HCT116 (cell line): ENCODE results near the gene SLC6A12.

Experiments
- CTCF ChIP-seq, 3 experiments: fragments of 200-600 bp in 1 of 3; sonication (generic) in 1 of 3; IDR thresholded peaks in 2 of 3; conservative IDR thresholded peaks in 1 of 3; 2 replicates each; pipeline ENCODE4 v1.5.1; 2012 to 2017; ENCODE audit warnings: low read depth in 2 of 3, low read length in 2 of 3, antibody characterized with exemption in 1 of 3, borderline replicate concordance in 1 of 3, control low read depth in 1 of 3, mild to moderate bottlenecking in 1 of 3, mixed read lengths in 1 of 3, mixed run types in 1 of 3, moderate library complexity in 1 of 3; ENCODE audit not compliant: insufficient read depth in 1 of 3
- EZH2 ChIP-seq: fragments of 200-600 bp; sonication (generic); IDR thresholded peaks from 2 replicates; pipeline ENCODE4 v1.6.1; 2017; ENCODE audit warnings: antibody characterized with exemption, mixed run types
- JUND ChIP-seq: IDR thresholded peaks from 2 replicates; pipeline ENCODE4 v1.6.1; 2012
- POLR2A ChIP-seq: IDR thresholded peaks from 2 replicates; pipeline ENCODE4 v1.7.0; 2011; ENCODE audit warnings: borderline replicate concordance; ENCODE audit not compliant: insufficient read depth, insufficient read length; ENCODE audit errors: extremely low read depth
- YY1 ChIP-seq: IDR thresholded peaks from 2 replicates; pipeline ENCODE4 v1.6.1; 2011; ENCODE audit warnings: low read length, low read depth, moderate library complexity, mild to moderate bottlenecking; ENCODE audit not compliant: insufficient replicate concordance; ENCODE audit errors: extremely low read depth
- ZFX ChIP-seq: fragments of 450-650 bp; IDR thresholded peaks from 2 replicates; pipeline ENCODE4 v1.6.1; 2017
- TF ChIP-seq, protein P1 (sequence below): IDR thresholded peaks from 2 replicates; pipeline ENCODE4 v1.6.1; 2012
- TF ChIP-seq, protein P2 (sequence below): IDR thresholded peaks from 2 replicates; pipeline ENCODE4 v1.6.1; 2012; ENCODE audit warnings: low read depth
- TF ChIP-seq, protein P3 (sequence below): IDR thresholded peaks from 2 replicates; pipeline ENCODE4 v1.6.1; 2012

DNA sequence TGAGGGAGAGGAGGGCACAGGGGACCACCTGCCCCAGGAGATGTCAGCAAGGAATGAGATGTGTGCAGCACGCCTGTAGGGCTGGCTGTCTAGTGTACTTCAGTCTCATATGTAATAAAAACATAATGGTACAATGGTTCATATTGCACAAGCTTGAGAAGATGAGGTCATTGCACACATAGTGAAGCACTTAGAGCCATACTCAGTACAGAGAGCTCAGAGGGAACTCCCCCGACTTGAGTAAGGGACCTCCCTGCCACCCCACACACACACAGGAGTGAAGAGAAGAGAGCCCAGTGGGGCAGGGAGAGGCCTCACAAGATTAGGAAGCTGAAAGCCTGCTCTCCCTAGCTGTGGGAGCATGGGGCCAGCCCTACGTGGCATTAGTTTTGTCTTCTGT lies 61.5 kb downstream of the SLC6A12 start:
- TF ChIP-seq ZFX (no peak), POLR2A (no peak), CTCF (IDR thresholded peaks at IDR 0.05 in 2 of 3, conservative IDR thresholded peaks at IDR 0.05 in 1 of 3; ENCODE audit: borderline replicate concordance in 1 of 3, insufficient read depth in 1 of 3, low read depth in 2 of 3, low read length in 2 of 3) (no peak), JUND (no peak), YY1 (no peak), EZH2 (no peak)
- TF ChIP-seq, protein P1, sequence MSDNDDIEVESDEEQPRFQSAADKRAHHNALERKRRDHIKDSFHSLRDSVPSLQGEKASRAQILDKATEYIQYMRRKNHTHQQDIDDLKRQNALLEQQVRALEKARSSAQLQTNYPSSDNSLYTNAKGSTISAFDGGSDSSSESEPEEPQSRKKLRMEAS, result no peak
- TF ChIP-seq, protein P2, sequence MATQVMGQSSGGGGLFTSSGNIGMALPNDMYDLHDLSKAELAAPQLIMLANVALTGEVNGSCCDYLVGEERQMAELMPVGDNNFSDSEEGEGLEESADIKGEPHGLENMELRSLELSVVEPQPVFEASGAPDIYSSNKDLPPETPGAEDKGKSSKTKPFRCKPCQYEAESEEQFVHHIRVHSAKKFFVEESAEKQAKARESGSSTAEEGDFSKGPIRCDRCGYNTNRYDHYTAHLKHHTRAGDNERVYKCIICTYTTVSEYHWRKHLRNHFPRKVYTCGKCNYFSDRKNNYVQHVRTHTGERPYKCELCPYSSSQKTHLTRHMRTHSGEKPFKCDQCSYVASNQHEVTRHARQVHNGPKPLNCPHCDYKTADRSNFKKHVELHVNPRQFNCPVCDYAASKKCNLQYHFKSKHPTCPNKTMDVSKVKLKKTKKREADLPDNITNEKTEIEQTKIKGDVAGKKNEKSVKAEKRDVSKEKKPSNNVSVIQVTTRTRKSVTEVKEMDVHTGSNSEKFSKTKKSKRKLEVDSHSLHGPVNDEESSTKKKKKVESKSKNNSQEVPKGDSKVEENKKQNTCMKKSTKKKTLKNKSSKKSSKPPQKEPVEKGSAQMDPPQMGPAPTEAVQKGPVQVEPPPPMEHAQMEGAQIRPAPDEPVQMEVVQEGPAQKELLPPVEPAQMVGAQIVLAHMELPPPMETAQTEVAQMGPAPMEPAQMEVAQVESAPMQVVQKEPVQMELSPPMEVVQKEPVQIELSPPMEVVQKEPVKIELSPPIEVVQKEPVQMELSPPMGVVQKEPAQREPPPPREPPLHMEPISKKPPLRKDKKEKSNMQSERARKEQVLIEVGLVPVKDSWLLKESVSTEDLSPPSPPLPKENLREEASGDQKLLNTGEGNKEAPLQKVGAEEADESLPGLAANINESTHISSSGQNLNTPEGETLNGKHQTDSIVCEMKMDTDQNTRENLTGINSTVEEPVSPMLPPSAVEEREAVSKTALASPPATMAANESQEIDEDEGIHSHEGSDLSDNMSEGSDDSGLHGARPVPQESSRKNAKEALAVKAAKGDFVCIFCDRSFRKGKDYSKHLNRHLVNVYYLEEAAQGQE, result no peak
- TF ChIP-seq, protein P3, sequence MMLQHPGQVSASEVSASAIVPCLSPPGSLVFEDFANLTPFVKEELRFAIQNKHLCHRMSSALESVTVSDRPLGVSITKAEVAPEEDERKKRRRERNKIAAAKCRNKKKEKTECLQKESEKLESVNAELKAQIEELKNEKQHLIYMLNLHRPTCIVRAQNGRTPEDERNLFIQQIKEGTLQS, result no peak
